ENCODE measurements around the gene HSD17B12.

DNA sequence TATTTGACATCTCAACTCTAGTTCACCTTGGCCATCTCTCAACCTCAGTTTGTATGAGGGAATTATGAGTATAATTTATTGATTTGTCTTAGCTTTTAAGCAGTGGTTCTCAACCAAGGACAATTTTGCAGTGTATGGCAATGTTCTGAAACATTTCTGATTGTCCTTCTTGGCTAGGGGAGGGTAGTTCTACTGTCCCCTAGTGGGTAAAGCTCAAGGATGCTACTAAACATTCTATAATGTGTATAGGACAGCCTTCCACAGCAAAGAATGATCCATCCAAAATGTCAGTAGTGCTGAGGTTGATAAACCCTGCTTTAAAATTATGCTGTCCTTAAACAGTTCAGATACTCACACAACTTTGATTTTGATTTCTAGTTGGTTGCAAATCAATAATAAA, 122.0 kb downstream of the HSD17B12 start:
- TF ChIP-seq, protein P1, sequence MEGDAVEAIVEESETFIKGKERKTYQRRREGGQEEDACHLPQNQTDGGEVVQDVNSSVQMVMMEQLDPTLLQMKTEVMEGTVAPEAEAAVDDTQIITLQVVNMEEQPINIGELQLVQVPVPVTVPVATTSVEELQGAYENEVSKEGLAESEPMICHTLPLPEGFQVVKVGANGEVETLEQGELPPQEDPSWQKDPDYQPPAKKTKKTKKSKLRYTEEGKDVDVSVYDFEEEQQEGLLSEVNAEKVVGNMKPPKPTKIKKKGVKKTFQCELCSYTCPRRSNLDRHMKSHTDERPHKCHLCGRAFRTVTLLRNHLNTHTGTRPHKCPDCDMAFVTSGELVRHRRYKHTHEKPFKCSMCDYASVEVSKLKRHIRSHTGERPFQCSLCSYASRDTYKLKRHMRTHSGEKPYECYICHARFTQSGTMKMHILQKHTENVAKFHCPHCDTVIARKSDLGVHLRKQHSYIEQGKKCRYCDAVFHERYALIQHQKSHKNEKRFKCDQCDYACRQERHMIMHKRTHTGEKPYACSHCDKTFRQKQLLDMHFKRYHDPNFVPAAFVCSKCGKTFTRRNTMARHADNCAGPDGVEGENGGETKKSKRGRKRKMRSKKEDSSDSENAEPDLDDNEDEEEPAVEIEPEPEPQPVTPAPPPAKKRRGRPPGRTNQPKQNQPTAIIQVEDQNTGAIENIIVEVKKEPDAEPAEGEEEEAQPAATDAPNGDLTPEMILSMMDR (IDR thresholded peaks at IDR 0.05) = no peak
- TF ChIP-seq EP300 (IDR thresholded peaks at IDR 0.05) = no peak
- no peak for TF ChIP-seq POLR2A (IDR thresholded peaks at IDR 0.05)

Measured in ovary (tissue), 3 donors.